NCI-H1694 (cell line): ENCODE measurements around the gene UBL4B.

Experiments
- DNase-seq: peaks from one replicate; lab custom pipeline; 2025; lab: John Stamatoyannopoulos, UW

The UBL4B gene

GRCh38 chr1:110085671-110086070, 26.6 kb upstream of the UBL4B start:
- DNase-seq: no peak

GRCh38 chr1:110086961-110087360, 25.3 kb upstream of the UBL4B start:
- no peak for DNase-seq

GRCh38 chr1:110087812-110088738, 24.2 kb upstream of the UBL4B start:
- DNase-seq: peak; percentile 72

GRCh38 chr1:110088739-110089316, 23.4 kb upstream of the UBL4B start:
- DNase-seq: no peak

GRCh38 chr1:110089561-110090275, 22.5 kb upstream of the UBL4B start:
- DNase-seq: no peak

- DNase-seq: no peak
Observed at GRCh38 chr1:110091381-110091780, 20.9 kb upstream of the UBL4B start.

GRCh38 chr1:110091791-110092190, 20.5 kb upstream of the UBL4B start:
- no peak for DNase-seq

GRCh38 chr1:110092991-110093390, 19.3 kb upstream of the UBL4B start:
- DNase-seq: no peak

- DNase-seq: no peak
Observed at GRCh38 chr1:110094931-110095654, 17.1 kb upstream of the UBL4B start.

GRCh38 chr1:110097507-110098221, 14.6 kb upstream of the UBL4B start:
- no peak for DNase-seq

GRCh38 chr1:110098222-110099026, 13.8 kb upstream of the UBL4B start:
- DNase-seq: no peak

- DNase-seq: no peak
Observed at GRCh38 chr1:110100335-110100734, 11.9 kb upstream of the UBL4B start.

- no peak for DNase-seq
Observed at GRCh38 chr1:110102081-110102480, 10.2 kb upstream of the UBL4B start.

GRCh38 chr1:110106013-110106941, 6.0 kb upstream of the UBL4B start:
- DNase-seq: peak; percentile 43

GRCh38 chr1:110107867-110108469, 4.3 kb upstream of the UBL4B start:
- DNase-seq: no peak

GRCh38 chr1:110111081-110111480, 1.2 kb upstream of the UBL4B start:
- DNase-seq: no peak

GRCh38 chr1:110112656-110113055, 413 bp downstream of the UBL4B start:
- no peak for DNase-seq

- no peak for DNase-seq
Observed at GRCh38 chr1:110113551-110113950, 1.3 kb downstream of the UBL4B start.

- DNase-seq: no peak
Observed at GRCh38 chr1:110114173-110114572, 1.9 kb downstream of the UBL4B start.
